GM12874 (cell line): ENCODE measurements around the gene LRP1B.

Source experiments
- CTCF ChIP-seq: IDR thresholded peaks from 2 replicates; pipeline ENCODE4 v1.5.1; 2011; ENCODE audit warnings: low read depth, mild to moderate bottlenecking, control low read depth, low read length, moderate library complexity; ENCODE audit not compliant: insufficient read depth

The LRP1B gene

GRCh38 chr2:140502951-140503630, 1627.7 kb downstream of the LRP1B start:
- no peak for TF ChIP-seq CTCF

GRCh38 chr2:140498360-140498759, 1632.5 kb downstream of the LRP1B start:
- TF ChIP-seq CTCF = no peak

GRCh38 chr2:140496714-140497113, 1634.1 kb downstream of the LRP1B start:
- TF ChIP-seq CTCF = no peak

GRCh38 chr2:140491876-140492275, 1638.9 kb downstream of the LRP1B start:
- no peak for TF ChIP-seq CTCF

GRCh38 chr2:140489193-140489592, 1641.6 kb downstream of the LRP1B start:
- TF ChIP-seq CTCF = no peak

- TF ChIP-seq CTCF = no peak
Observed at GRCh38 chr2:140481136-140481535, 1649.7 kb downstream of the LRP1B start.

GRCh38 chr2:140473851-140474250, 1657.0 kb downstream of the LRP1B start:
- no peak for TF ChIP-seq CTCF
